SK-N-SH (cell line): ENCODE results near the gene STARD10. TPM values are rescaled to one million over a fixed set of nuclear protein-coding genes. Genes with fewer than 3 reads are reported as not detected.

Experiments used
- CTCF ChIA-PET: fragments of 300-600, 350-600 bp; formaldehyde crosslinking; extraction: SDS; loops from one replicate; lab custom pipeline; 2021; lab: Yijun Ruan, JAX
- POLR2A ChIA-PET: fragments of 350-600 bp; sonication (Branson Sonifier 250); formaldehyde crosslinking; extraction: SDS; loops from one replicate; lab custom pipeline; 2020; ENCODE audit warnings: antibody characterized with exemption, inconsistent platforms; lab: Yijun Ruan, JAX
- DNase-seq: peaks from one replicate; pipeline ENCODE4 v3.0.0; 2012
- H2AFZ ChIP-seq: fragments of 200-600 bp; sonication (generic); 2 replicates; pipeline ENCODE4 v1.8.1; 2016; ENCODE audit warnings: antibody characterized with exemption, mild to moderate bottlenecking, low read depth
- H3F3A ChIP-seq: fragments of 200-600 bp; sonication (generic); replicated peaks from 2 replicates; pipeline ENCODE3; 2016; ENCODE audit warnings: antibody characterized with exemption, mild to moderate bottlenecking; ENCODE audit not compliant: insufficient read depth
- H3K27ac ChIP-seq, 2 experiments: fragments of 200-500 bp in 1 of 2; fragments of 200-600 bp in 1 of 2; sonication (Bioruptor generic) in 1 of 2; sonication (generic), shearing (Covaris generic) in 1 of 2; 2 replicates each; pipeline versions ENCODE4 v1.5.1 to v1.6.1; 2014 to 2016; ENCODE audit warnings: low read depth in 2 of 2, inconsistent platforms in 1 of 2, low read length in 1 of 2, mild to moderate bottlenecking in 1 of 2, mixed read lengths in 1 of 2
- H3K27me3 ChIP-seq: fragments of 200-600 bp; sonication (generic), shearing (Covaris generic); 2 replicates; pipeline ENCODE4 v1.6.1; 2016; ENCODE audit warnings: mixed run types; ENCODE audit not compliant: insufficient read depth
- H3K36me3 ChIP-seq, 2 experiments: fragments of 200-500 bp in 1 of 2; fragments of 200-600 bp in 1 of 2; sonication (Bioruptor generic) in 1 of 2; sonication (generic) in 1 of 2; replicated peaks in 1 of 2; 2 replicates each; pipeline versions ENCODE3 to v1.5.1; 2014 to 2016; ENCODE audit warnings: low read length in 1 of 2, mild to moderate bottlenecking in 1 of 2; ENCODE audit not compliant: insufficient read depth in 2 of 2, control insufficient read depth in 1 of 2
- H3K4me1 ChIP-seq, 2 experiments: fragments of 200-500 bp in 1 of 2; fragments of 200-600 bp in 1 of 2; sonication (Bioruptor generic) in 1 of 2; sonication (generic), shearing (Covaris generic) in 1 of 2; 2 replicates each; pipeline versions ENCODE4 v1.5.1 to v1.6.1; 2014 to 2016; ENCODE audit warnings: low read depth in 1 of 2, low read length in 1 of 2, mixed run types in 1 of 2; ENCODE audit not compliant: insufficient read depth in 2 of 2, control insufficient read depth in 1 of 2
- H3K4me2 ChIP-seq: fragments of 200-600 bp; sonication (generic), shearing (Covaris generic); 2 replicates; pipeline ENCODE4 v1.6.1; 2017; ENCODE audit warnings: mixed run types
- H3K4me3 ChIP-seq, 2 experiments: fragments of 200-500 bp in 1 of 2; fragments of 200-600 bp in 1 of 2; sonication (Bioruptor generic) in 1 of 2; sonication (generic), shearing (Covaris generic) in 1 of 2; 2 replicates each; pipeline versions ENCODE4 v1.5.1 to v1.8.1; 2014 to 2016; ENCODE audit warnings: low read depth in 2 of 2, inconsistent platforms in 1 of 2, low read length in 1 of 2, mild to moderate bottlenecking in 1 of 2, mixed read lengths in 1 of 2, moderate library complexity in 1 of 2
- H3K79me2 ChIP-seq: fragments of 200-600 bp; sonication (generic); 2 replicates; pipeline ENCODE4 v1.8.1; 2017; ENCODE audit warnings: mild to moderate bottlenecking; ENCODE audit not compliant: insufficient read depth
- H3K9ac ChIP-seq: fragments of 200-600 bp; sonication (generic); 2 replicates; pipeline ENCODE4 v1.6.1; 2017; ENCODE audit warnings: mixed run types
- H3K9me2 ChIP-seq: fragments of 200-600 bp; sonication (generic); 2 replicates; pipeline ENCODE4 v1.6.1; 2017; ENCODE audit warnings: mixed run types
- H3K9me3 ChIP-seq: fragments of 200-600 bp; sonication (generic); 2 replicates; pipeline ENCODE4 v1.6.1; 2017; ENCODE audit warnings: mixed run types, mild to moderate bottlenecking, moderate library complexity
- H4K20me1 ChIP-seq: fragments of 200-600 bp; sonication (generic); 2 replicates; pipeline ENCODE4 v1.6.1; 2017; ENCODE audit warnings: mild to moderate bottlenecking, mixed run types; ENCODE audit not compliant: insufficient read depth
- ELF1 ChIP-seq: IDR thresholded peaks from 2 replicates; pipeline ENCODE4 v1.4.0; 2012
- FOSL2 ChIP-seq: IDR thresholded peaks from 2 replicates; pipeline ENCODE4 v1.4.0; 2012; ENCODE audit warnings: low read depth, mild to moderate bottlenecking, moderate library complexity, borderline replicate concordance
- IRF3 ChIP-seq: fragments of 150-350 bp; IDR thresholded peaks from 2 replicates; pipeline ENCODE4 v1.6.1; 2016; ENCODE audit warnings: mild to moderate bottlenecking, low read depth, low read length
- JUND ChIP-seq: IDR thresholded peaks from 2 replicates; pipeline ENCODE4 v1.4.0; 2012
- MAX ChIP-seq: IDR thresholded peaks from 2 replicates; pipeline ENCODE4 v1.4.0; 2012; ENCODE audit warnings: low read depth
- MEF2A ChIP-seq: IDR thresholded peaks from 2 replicates; pipeline ENCODE4 v1.4.0; 2012; ENCODE audit warnings: low read depth, borderline replicate concordance
- MXI1 ChIP-seq: IDR thresholded peaks from 2 replicates; pipeline ENCODE4 v1.6.1; 2012; ENCODE audit warnings: mild to moderate bottlenecking, low read depth, low read length, improper control_type of control experiment
- POLR2AphosphoS5 ChIP-seq: IDR thresholded peaks from 2 replicates; pipeline ENCODE4 v1.6.1; 2012; ENCODE audit warnings: low read depth, low read length
- RAD21 ChIP-seq: IDR thresholded peaks from 2 replicates; pipeline ENCODE4 v1.6.1; 2012; ENCODE audit warnings: mild to moderate bottlenecking, low read length
- RFX5 ChIP-seq: IDR thresholded peaks from 2 replicates; pipeline ENCODE4 v1.6.1; 2012; ENCODE audit warnings: mild to moderate bottlenecking, improper control_type of control experiment, low read length
- USF2 ChIP-seq: fragments of 150-350 bp; IDR thresholded peaks from 2 replicates; pipeline ENCODE4 v1.6.1; 2017; ENCODE audit warnings: antibody characterized with exemption, low read length, low read depth, borderline replicate concordance
- WGBS: methylation state at CpG from one replicate; pipeline ENCODE4 v1.1.6; 2017; ENCODE audit warnings: low lambda C conversion rate; 5-methylcytosine and 5-hydroxymethylcytosine counted together
- polyA plus RNA-seq, 3 experiments: library from polyadenylated mRNA; depleted of rRNA; stranded (reverse); fragments of >200 nt; gene quantifications; 2 replicates each; pipeline ENCODE4 v1.2.3, GENCODE V29; 2012

STARD10 gene
- polyA plus RNA-seq, 1 of the 3 experiments (the other 2 are of a cell fraction), result 47.7 TPM

- H3K4me1 ChIP-seq, result peaks cover 21 to 62% of the 10 kb centered on the region in 2 experiments; a peak in 3 of 4 replicates
- no peak for DNase-seq
- no peaks in the 10 kb centered on the region for H3K27me3 ChIP-seq
- H3K27ac ChIP-seq, result no peak overlapping the region
- no peak overlapping the region for H3K4me2 ChIP-seq
- 63% methylated on average over 5 of the region's 10 CpGs for WGBS
- no peak overlapping the region for H3K4me3 ChIP-seq
- peaks cover 4% of the 10 kb centered on the region; the same call in 1 of the 2 replicates for H4K20me1 ChIP-seq
- TF ChIP-seq POLR2AphosphoS5, result no peak
- no peak for TF ChIP-seq MEF2A
- no peak for TF ChIP-seq IRF3
- H3K36me3 ChIP-seq, result no peaks in the 10 kb centered on the region
- ChIA-PET POLR2A (no interaction called here), CTCF (interaction anchor here (0.9 to 18.2 kb wide), 5 partner anchors 12 to 305 kb away, joined by 3 to 198 read pairs (median 3); partner anchors contain the start of genes CLPB and STARD10)
- peaks cover 15% of the 10 kb centered on the region for H3F3A ChIP-seq
- H2AFZ ChIP-seq, result no peak overlapping the region
- H3K9me2 ChIP-seq, result no peaks in the 10 kb centered on the region
- H3K9ac ChIP-seq, result no peak overlapping the region
- no peaks in the 10 kb centered on the region for H3K9me3 ChIP-seq
- H3K79me2 ChIP-seq, result peaks cover 31% of the 10 kb centered on the region; the same call in 1 of the 2 replicates
These were observed 54.4 kb downstream of the STARD10 start for GRCh38 chr11:72739240-72740059.

DNA sequence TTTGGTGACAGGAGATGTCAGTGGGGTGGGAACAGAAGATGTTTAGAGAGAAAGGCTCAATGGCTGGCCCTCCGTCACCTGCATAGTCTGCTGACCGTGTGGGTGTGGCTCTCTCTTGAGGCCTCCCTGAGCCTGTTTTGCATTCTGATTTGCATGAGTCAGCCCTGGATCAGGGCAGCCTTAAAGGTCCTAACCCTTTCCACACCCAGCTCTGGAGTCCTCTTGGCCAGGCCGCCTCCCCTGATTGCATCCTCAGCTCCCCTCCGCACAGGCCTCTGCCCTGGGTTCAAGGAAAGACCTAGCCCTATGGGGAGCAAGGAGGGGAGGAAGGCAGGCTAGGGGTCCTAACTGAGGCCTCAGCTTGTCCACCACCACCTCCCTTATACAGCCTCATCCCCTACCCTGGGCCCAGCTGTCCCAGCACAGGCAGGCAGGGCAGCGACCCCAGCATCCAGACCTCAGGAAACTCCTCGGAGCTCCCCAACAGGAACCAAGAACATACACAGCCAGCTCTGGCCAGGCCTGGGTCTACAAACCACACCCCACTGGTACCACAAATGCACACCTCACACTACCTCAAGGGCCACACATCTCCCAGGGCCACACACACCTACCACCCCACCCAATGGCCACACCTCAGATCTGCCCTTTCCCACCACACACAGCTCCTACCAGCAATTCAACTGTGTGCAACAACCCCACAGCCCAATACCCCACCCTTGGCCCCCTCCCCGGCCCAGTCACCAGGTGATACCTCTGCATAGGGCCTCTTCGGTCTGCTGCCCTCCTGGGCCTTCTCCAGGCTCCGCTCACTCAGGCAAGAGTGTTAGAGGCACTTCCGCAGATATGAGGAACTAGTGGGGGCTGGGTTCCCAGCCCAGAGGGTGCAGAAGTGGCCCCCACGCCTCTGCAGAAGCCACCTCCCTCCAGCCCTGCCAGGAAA lies 55.4 kb downstream of the STARD10 start:
- Histone ChIP-seq H3K27me3 (no peaks in the 10 kb centered on the region), H3K4me2 (no peak overlapping the region), H4K20me1 (peaks cover 4% of the 10 kb centered on the region; the same call in 1 of the 2 replicates), H3K36me3 (no peaks in the 10 kb centered on the region), H2AFZ (no peak overlapping the region), H3F3A (peaks cover 15% of the 10 kb centered on the region), H3K27ac (no peak overlapping the region), H3K79me2 (peaks cover 31% of the 10 kb centered on the region; the same call in 1 of the 2 replicates), H3K9ac (no peak overlapping the region), H3K4me1 (peaks cover 21 to 53% of the 10 kb centered on the region in 2 experiments; a peak in 3 of 4 replicates), H3K4me3 (no peak overlapping the region), H3K9me2 (no peaks in the 10 kb centered on the region), H3K9me3 (no peaks in the 10 kb centered on the region)
- WGBS, result 94% methylated on average over 8 of the region's 11 CpGs
- no peak for DNase-seq
- POLR2A ChIA-PET, result no interaction called here
- CTCF ChIA-PET, result interaction anchor here (5.2 to 18.2 kb wide), 2 partner anchors 13 to 55 kb away, joined by 42 to 198 read pairs; partner anchors contain the start of gene STARD10
- TF ChIP-seq MAX (no peak), JUND (no peak), USF2 (no peak), FOSL2 (no peak), IRF3 (no peak), ELF1 (no peak), MXI1 (no peak), RAD21 (no peak), RFX5 (no peak)
